Esophagus muscularis mucosa (tissue), 4 donors: ENCODE results near the gene SLC39A1.

Source experiments
- EP300 ChIP-seq: sonication (generic); formaldehyde crosslinking; IDR thresholded peaks from one replicate; pipeline ENCODE4 v1.6.1; 2017; ENCODE audit warnings: antibody characterized with exemption
- POLR2A ChIP-seq: fragments of 450-650 bp; IDR thresholded peaks from one replicate; pipeline ENCODE4 v1.6.1; 2017; ENCODE audit warnings: antibody characterized with exemption, moderate library complexity, mild to moderate bottlenecking, low read depth
- POLR2AphosphoS5 ChIP-seq, 2 donors: sonication (generic); formaldehyde crosslinking; IDR thresholded peaks; one replicate each; pipeline ENCODE4 v1.6.1; 2017; ENCODE audit warnings: antibody characterized with exemption in 2 of 2
- TF ChIP-seq, protein P1 (sequence below), 3 experiments: fragments of 200-600 bp in 2 of 3; fragments of 450-650 bp in 1 of 3; sonication (generic) in 2 of 3; IDR thresholded peaks; one replicate each; pipeline ENCODE4 v1.5.1; 2017 to 2019; ENCODE audit warnings: antibody characterized with exemption in 3 of 3, mild to moderate bottlenecking in 2 of 3, moderate library complexity in 1 of 3

DNA sequence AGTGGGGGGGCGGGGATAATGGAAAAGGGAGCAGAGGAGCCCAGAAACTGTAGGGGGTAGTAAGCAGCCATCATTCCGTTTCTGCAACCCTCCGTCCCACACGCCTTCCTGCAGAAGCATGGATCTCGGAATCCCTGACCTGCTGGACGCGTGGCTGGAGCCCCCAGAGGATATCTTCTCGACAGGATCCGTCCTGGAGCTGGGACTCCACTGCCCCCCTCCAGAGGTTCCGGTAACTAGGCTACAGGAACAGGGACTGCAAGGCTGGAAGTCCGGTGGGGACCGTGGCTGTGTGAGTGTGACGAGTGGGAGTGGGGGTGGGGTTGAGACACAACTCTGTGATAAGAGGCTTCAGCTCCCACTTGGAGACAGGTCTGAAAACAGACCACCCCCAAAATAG lies 5.1 kb upstream of the SLC39A1 start:
- TF ChIP-seq POLR2AphosphoS5 (IDR thresholded peaks at IDR 0.05) (no peak), POLR2A (no peak), EP300 (no peak)
- TF ChIP-seq, protein P1, sequence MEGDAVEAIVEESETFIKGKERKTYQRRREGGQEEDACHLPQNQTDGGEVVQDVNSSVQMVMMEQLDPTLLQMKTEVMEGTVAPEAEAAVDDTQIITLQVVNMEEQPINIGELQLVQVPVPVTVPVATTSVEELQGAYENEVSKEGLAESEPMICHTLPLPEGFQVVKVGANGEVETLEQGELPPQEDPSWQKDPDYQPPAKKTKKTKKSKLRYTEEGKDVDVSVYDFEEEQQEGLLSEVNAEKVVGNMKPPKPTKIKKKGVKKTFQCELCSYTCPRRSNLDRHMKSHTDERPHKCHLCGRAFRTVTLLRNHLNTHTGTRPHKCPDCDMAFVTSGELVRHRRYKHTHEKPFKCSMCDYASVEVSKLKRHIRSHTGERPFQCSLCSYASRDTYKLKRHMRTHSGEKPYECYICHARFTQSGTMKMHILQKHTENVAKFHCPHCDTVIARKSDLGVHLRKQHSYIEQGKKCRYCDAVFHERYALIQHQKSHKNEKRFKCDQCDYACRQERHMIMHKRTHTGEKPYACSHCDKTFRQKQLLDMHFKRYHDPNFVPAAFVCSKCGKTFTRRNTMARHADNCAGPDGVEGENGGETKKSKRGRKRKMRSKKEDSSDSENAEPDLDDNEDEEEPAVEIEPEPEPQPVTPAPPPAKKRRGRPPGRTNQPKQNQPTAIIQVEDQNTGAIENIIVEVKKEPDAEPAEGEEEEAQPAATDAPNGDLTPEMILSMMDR (IDR thresholded peaks at IDR 0.05): no peak
